HG03575 (cell line): ENCODE results near the gene MSX2.
"Not testable (repeated sequence)": the region's sequence is repeated elsewhere in the genome, so short reads cannot be mapped to it uniquely, and the experiment has no call there.

Experiments used
- ATAC-seq: cut with Tn5 transposase; IDR thresholded peaks from one replicate; pipeline ENCODE4 v1.9.1; 2021; ENCODE audit not compliant: unreplicated experiment, insufficient number of reproducible peaks, low FRiP score; ENCODE audit errors: extremely low read depth

The MSX2 gene

GRCh38 chr5:174760721-174761120 lies 36.3 kb downstream of the MSX2 start:
- ATAC-seq = no peak

GRCh38 chr5:174761341-174761740 lies 37.0 kb downstream of the MSX2 start:
- not testable (repeated sequence) for ATAC-seq

- no peak for ATAC-seq
Measured at GRCh38 chr5:174764309-174764708, 39.9 kb downstream of the MSX2 start.

GRCh38 chr5:174765540-174765939 lies 41.2 kb downstream of the MSX2 start:
- no peak for ATAC-seq

GRCh38 chr5:174767670-174768069 lies 43.3 kb downstream of the MSX2 start:
- ATAC-seq = no peak

- ATAC-seq = no peak
Measured at GRCh38 chr5:174769005-174769404, 44.6 kb downstream of the MSX2 start.

GRCh38 chr5:174773371-174773770 lies 49.0 kb downstream of the MSX2 start:
- ATAC-seq = no peak

GRCh38 chr5:174775081-174775480 lies 50.7 kb downstream of the MSX2 start:
- ATAC-seq = no peak

GRCh38 chr5:174777111-174777510 lies 52.7 kb downstream of the MSX2 start:
- ATAC-seq = no peak

- no peak for ATAC-seq
Measured at GRCh38 chr5:174777583-174777982, 53.2 kb downstream of the MSX2 start.
